HFF-Myc (cell line): ENCODE results near the gene NR0B2.

Experiments used
- DNase-seq: peaks from one replicate; pipeline ENCODE4 v3.0.0-alpha.2; 2011; ENCODE audit warnings: low read depth; ENCODE audit errors: extremely low read depth
- H3K4me3 ChIP-seq: replicated peaks from 2 replicates; pipeline ENCODE4 v1.5.1; 2011; ENCODE audit warnings: low read depth, mild to moderate bottlenecking, control low read depth, low read length
- CTCF ChIP-seq: IDR thresholded peaks from 2 replicates; pipeline ENCODE4 v1.5.1; 2012; ENCODE audit warnings: mild to moderate bottlenecking, low read depth, low read length, control low read depth; ENCODE audit errors: missing control alignments

Gene NR0B2

GRCh38 chr1:26946270-26946669, 32.5 kb upstream of the NR0B2 start:
- no peak for DNase-seq
- no peak overlapping the region for H3K4me3 ChIP-seq
- TF ChIP-seq CTCF: no peak

GRCh38 chr1:26945728-26946127, 32.0 kb upstream of the NR0B2 start:
- DNase-seq: no peak
- no peak overlapping the region for H3K4me3 ChIP-seq
- no peak for TF ChIP-seq CTCF

- no peak for TF ChIP-seq CTCF
- no peak for DNase-seq
- H3K4me3 ChIP-seq: no peak overlapping the region
These were observed 31.4 kb upstream of the NR0B2 start for GRCh38 chr1:26945138-26945537.

GRCh38 chr1:26942656-26943055, 28.9 kb upstream of the NR0B2 start:
- no peak for TF ChIP-seq CTCF
- no peak overlapping the region for H3K4me3 ChIP-seq
- no peak for DNase-seq

GRCh38 chr1:26941311-26941710, 27.5 kb upstream of the NR0B2 start:
- DNase-seq: no peak
- H3K4me3 ChIP-seq: no peak overlapping the region
- TF ChIP-seq CTCF: no peak

GRCh38 chr1:26938659-26939025, 24.9 kb upstream of the NR0B2 start:
- DNase-seq: no peak
- TF ChIP-seq CTCF: no peak
- H3K4me3 ChIP-seq: no peak overlapping the region

- no peak overlapping the region for H3K4me3 ChIP-seq
- no peak for DNase-seq
- no peak for TF ChIP-seq CTCF
These were observed 24.4 kb upstream of the NR0B2 start for GRCh38 chr1:26938004-26938658.
